ENCODE data around the gene ZFR. TPM values are rescaled to one million over a fixed set of nuclear protein-coding genes. Genes with fewer than 3 reads are reported as not detected.
A peak's percentile ranks its signal among the peaks of the same experiment; 100 is the strongest.

Gene ZFR
- polyA plus RNA-seq, 3 donors: 29.8 to 81.8 (median 62.3) TPM

GRCh38 chr5:32383065-32383464 lies 61.5 kb downstream of the ZFR start:
- Histone ChIP-seq H3K27ac (ENCODE audit: low read depth in 1 of 2, low read length in 2 of 2) (no peak overlapping the region), H3K4me3 (replicated peaks in 1 of 3; ENCODE audit: low read depth in 2 of 3, low read length in 3 of 3) (no peak overlapping the region), H2AFZ (ENCODE audit: insufficient read depth, low read depth, low read length, poor library complexity, severe bottlenecking) (no peak overlapping the region), H3K79me2 (ENCODE audit: insufficient read depth, low read length) (peaks cover 25% of the 10 kb centered on the region), H3K36me3 (replicated peaks in 1 of 2; ENCODE audit: control insufficient read depth in 1 of 2, insufficient read depth in 2 of 2, low read length in 2 of 2) (peaks cover 91 to 97% of the 10 kb centered on the region in 2 donors), H3K4me2 (replicated peaks; ENCODE audit: extremely low read depth, low read length, poor library complexity, severe bottlenecking) (no peak overlapping the region), H3K27me3 (ENCODE audit: control insufficient read depth in 2 of 2, insufficient read depth in 2 of 2, low read length in 2 of 2) (no peaks in the 10 kb centered on the region), H3K9ac (ENCODE audit: insufficient read depth, low read length, poor library complexity, severe bottlenecking) (no peak overlapping the region), H4K20me1 (ENCODE audit: insufficient read depth, low read length) (no peaks in the 10 kb centered on the region), H3K4me1 (ENCODE audit: control insufficient read depth in 1 of 2, insufficient read depth in 2 of 2, low read length in 2 of 2) (peaks cover 7 to 10% of the 10 kb centered on the region in 2 donors), H3K9me3 (replicated peaks in 1 of 2; ENCODE audit: control insufficient read depth in 1 of 2, insufficient read depth in 1 of 2, low read length in 2 of 2) (no peaks in the 10 kb centered on the region)
- Mint-ChIP-seq H3K36me3 (peaks cover 65 to 77% of the 10 kb centered on the region in 2 donors), H3K4me1 (peaks cover 5% of the 10 kb centered on the region), H3K27ac (no peak overlapping the region), H3K4me3 (no peak overlapping the region), H3K9me3 (no peaks in the 10 kb centered on the region), H3K27me3 (ENCODE audit: low read depth in 3 of 3) (no peaks in the 10 kb centered on the region)
- TF ChIP-seq CTCF (IDR thresholded peaks at IDR 0.05): no peak
- no peak for DNase-seq
- intact Hi-C loops (cut with micrococcal nuclease): loop anchor here in 1 of 2 donors (10.0 kb wide), 1 partner anchor 62 kb away; the partner anchor contains the start of gene ZFR
- WGBS (ENCODE audit: insufficient coverage): no CpG with 5 or more reads among the region's 2 CpGs

DNA sequence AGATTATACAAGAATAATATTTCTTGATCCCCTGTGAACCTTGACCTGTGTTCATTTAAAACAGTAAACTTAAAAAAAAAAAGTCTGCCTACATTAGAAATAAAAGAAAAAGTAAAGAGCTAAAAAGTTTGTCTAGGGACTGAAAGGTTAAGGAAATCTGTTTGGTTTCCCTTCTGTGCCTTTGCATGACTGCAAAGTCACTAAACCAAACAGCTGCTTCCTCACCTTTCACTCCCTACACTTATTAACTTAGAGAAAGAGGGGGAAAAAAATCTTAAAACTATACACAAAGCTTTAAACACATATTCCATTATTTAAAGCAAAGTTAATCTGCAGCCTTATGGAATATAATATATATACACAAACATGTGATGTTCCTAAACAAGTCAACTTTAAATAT lies 65.1 kb downstream of the ZFR start:
- no peak for DNase-seq
- Histone ChIP-seq H4K20me1 (ENCODE audit: insufficient read depth, low read length) (no peaks in the 10 kb centered on the region), H3K27me3 (ENCODE audit: control insufficient read depth in 2 of 2, insufficient read depth in 2 of 2, low read length in 2 of 2) (no peaks in the 10 kb centered on the region), H2AFZ (ENCODE audit: insufficient read depth, low read depth, low read length, poor library complexity, severe bottlenecking) (no peak overlapping the region), H3K9ac (ENCODE audit: insufficient read depth, low read length, poor library complexity, severe bottlenecking) (no peak overlapping the region), H3K4me3 (replicated peaks in 1 of 3; ENCODE audit: low read depth in 2 of 3, low read length in 3 of 3) (no peak overlapping the region), H3K36me3 (replicated peaks in 1 of 2; ENCODE audit: control insufficient read depth in 1 of 2, insufficient read depth in 2 of 2, low read length in 2 of 2) (peaks cover 76 to 97% of the 10 kb centered on the region in 2 donors), H3K4me1 (ENCODE audit: control insufficient read depth in 1 of 2, insufficient read depth in 2 of 2, low read length in 2 of 2) (no peaks in the 10 kb centered on the region), H3K27ac (ENCODE audit: low read depth in 1 of 2, low read length in 2 of 2) (no peak overlapping the region), H3K4me2 (replicated peaks; ENCODE audit: extremely low read depth, low read length, poor library complexity, severe bottlenecking) (no peak overlapping the region), H3K79me2 (ENCODE audit: insufficient read depth, low read length) (no peaks in the 10 kb centered on the region), H3K9me3 (replicated peaks in 1 of 2; ENCODE audit: control insufficient read depth in 1 of 2, insufficient read depth in 1 of 2, low read length in 2 of 2) (no peaks in the 10 kb centered on the region)
- Mint-ChIP-seq H3K4me3 (no peak overlapping the region), H3K27ac (peak overlapping the region in 2 of 7 donors; percentile 13 to 32), H3K4me1 (no peaks in the 10 kb centered on the region), H3K27me3 (ENCODE audit: low read depth in 3 of 3) (no peaks in the 10 kb centered on the region), H3K36me3 (peaks cover 56 to 75% of the 10 kb centered on the region in 2 donors), H3K9me3 (peaks cover 0 to 2% (median 0%) of the 10 kb centered on the region in 7 donors)
- TF ChIP-seq CTCF (IDR thresholded peaks at IDR 0.05): no peak
- intact Hi-C loops (cut with micrococcal nuclease): no loop called here

Data from CD14-positive monocyte (primary cell).